Measurements from ENCODE around the gene MEP1A.

DNA sequence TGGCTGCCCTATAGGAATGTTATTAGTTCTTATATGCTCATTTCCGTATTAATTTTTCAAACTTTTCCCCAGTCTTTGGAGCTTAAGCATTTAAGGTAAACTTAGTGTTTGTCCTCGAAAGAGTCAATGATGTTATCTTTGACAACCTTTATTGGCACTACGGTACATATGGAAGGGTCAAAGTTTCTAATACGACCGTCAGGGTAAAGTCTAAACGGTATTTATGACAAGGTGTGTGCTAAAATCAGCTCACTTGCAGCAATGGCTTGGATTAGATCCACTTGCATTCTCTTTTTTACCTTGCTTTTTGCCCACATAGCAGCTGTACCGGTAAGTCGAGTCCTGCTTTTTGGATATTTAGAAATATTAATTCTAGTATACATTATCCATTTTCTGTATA lies at the start of gene MEP1A:
- TF ChIP-seq, protein P1, sequence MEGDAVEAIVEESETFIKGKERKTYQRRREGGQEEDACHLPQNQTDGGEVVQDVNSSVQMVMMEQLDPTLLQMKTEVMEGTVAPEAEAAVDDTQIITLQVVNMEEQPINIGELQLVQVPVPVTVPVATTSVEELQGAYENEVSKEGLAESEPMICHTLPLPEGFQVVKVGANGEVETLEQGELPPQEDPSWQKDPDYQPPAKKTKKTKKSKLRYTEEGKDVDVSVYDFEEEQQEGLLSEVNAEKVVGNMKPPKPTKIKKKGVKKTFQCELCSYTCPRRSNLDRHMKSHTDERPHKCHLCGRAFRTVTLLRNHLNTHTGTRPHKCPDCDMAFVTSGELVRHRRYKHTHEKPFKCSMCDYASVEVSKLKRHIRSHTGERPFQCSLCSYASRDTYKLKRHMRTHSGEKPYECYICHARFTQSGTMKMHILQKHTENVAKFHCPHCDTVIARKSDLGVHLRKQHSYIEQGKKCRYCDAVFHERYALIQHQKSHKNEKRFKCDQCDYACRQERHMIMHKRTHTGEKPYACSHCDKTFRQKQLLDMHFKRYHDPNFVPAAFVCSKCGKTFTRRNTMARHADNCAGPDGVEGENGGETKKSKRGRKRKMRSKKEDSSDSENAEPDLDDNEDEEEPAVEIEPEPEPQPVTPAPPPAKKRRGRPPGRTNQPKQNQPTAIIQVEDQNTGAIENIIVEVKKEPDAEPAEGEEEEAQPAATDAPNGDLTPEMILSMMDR (IDR thresholded peaks at IDR 0.05) = no peak
- TF ChIP-seq POLR2A (IDR thresholded peaks at IDR 0.05) = no peak

Data from right lobe of liver (tissue), 4 donors.